Measurements from ENCODE around the gene MON2. TPM values are rescaled to one million over a fixed set of nuclear protein-coding genes. Genes with fewer than 3 reads are reported as not detected.
A peak's percentile ranks its signal among the peaks of the same experiment; 100 is the strongest.

The MON2 gene
- total RNA-seq, 1 donor = 59.2 TPM

- TF ChIP-seq, protein P1, sequence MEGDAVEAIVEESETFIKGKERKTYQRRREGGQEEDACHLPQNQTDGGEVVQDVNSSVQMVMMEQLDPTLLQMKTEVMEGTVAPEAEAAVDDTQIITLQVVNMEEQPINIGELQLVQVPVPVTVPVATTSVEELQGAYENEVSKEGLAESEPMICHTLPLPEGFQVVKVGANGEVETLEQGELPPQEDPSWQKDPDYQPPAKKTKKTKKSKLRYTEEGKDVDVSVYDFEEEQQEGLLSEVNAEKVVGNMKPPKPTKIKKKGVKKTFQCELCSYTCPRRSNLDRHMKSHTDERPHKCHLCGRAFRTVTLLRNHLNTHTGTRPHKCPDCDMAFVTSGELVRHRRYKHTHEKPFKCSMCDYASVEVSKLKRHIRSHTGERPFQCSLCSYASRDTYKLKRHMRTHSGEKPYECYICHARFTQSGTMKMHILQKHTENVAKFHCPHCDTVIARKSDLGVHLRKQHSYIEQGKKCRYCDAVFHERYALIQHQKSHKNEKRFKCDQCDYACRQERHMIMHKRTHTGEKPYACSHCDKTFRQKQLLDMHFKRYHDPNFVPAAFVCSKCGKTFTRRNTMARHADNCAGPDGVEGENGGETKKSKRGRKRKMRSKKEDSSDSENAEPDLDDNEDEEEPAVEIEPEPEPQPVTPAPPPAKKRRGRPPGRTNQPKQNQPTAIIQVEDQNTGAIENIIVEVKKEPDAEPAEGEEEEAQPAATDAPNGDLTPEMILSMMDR (IDR thresholded peaks at IDR 0.05; ENCODE audit: insufficient read depth, low read depth, low read length) = no peak
- DNase-seq (ENCODE audit: low read depth) = no peak
- H3K4me3 ChIP-seq (ENCODE audit: low read depth, low read length) = no peak overlapping the region
Observed at GRCh38 chr12:62643486-62643885, 176.9 kb downstream of the MON2 start.

GRCh38 chr12:62646566-62646965, 179.9 kb downstream of the MON2 start:
- no peak for DNase-seq (ENCODE audit: low read depth)
- TF ChIP-seq, protein P1 (IDR thresholded peaks at IDR 0.05; ENCODE audit: insufficient read depth, low read depth, low read length) = no peak
- no peak overlapping the region for H3K4me3 ChIP-seq (ENCODE audit: low read depth, low read length)

- peak; percentile 20 for DNase-seq (ENCODE audit: low read depth)
- TF ChIP-seq, protein P1 (IDR thresholded peaks at IDR 0.05; ENCODE audit: insufficient read depth, low read depth, low read length) = no peak
- H3K4me3 ChIP-seq (ENCODE audit: low read depth, low read length) = no peak overlapping the region
Observed at GRCh38 chr12:62647586-62647985, 181.0 kb downstream of the MON2 start.

DNA sequence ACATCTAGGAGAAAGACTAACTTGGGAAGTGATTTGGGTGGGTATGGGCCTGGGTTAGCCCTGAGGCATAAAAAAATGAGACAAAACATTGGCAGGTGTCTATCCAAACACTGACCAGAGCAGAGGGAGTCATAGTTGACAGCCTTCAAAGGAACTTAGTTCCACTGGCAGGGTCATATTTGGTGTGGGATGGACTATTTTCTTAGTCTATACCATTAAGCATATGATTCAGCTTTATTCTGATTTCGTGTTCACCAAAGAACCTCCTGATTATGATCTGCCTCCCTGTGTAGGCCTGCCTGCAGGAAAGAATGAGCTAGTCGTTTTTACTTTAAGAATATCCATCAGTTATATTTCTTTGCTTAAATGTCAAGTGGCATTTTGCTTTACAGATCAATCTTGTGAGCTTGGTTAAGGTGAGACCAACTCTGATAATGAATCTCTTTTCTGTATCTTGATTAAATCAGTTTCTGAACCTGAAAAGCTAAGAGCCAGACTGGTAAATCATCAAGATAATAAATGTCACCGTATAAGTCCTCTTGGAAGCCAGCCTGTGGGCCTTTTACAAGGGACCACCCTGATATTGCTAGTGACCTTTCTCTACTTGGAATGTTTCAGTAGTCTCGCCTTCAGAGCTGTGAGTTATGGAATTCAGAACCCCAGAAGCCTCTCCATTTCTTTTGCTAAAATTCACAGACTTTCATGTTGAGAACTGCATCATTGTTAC, 182.9 kb downstream of the MON2 start:
- H3K4me3 ChIP-seq (ENCODE audit: low read depth, low read length) = no peak overlapping the region
- DNase-seq (ENCODE audit: low read depth) = no peak
- TF ChIP-seq, protein P1 (IDR thresholded peaks at IDR 0.05; ENCODE audit: insufficient read depth, low read depth, low read length) = no peak

Small RNA genes lying within 50 kb of the gene (small RNA-seq; reads per million reads assigned to genes)
- gene MIRLET7I = 1,443 reads per million, percentile 99 among the genes with 10 or more reads in this experiment
- not detected for gene RNU6-399P

Other genes starting within 250 kb of the MON2 start
- gene USP15, start 206.4 kb upstream of the MON2 start, total RNA-seq = 51.2 and 66.1 TPM in 2 replicates

All from fibroblast of villous mesenchyme (primary cell).